ENCODE data around the gene TBR1.

TBR1 gene

DNA sequence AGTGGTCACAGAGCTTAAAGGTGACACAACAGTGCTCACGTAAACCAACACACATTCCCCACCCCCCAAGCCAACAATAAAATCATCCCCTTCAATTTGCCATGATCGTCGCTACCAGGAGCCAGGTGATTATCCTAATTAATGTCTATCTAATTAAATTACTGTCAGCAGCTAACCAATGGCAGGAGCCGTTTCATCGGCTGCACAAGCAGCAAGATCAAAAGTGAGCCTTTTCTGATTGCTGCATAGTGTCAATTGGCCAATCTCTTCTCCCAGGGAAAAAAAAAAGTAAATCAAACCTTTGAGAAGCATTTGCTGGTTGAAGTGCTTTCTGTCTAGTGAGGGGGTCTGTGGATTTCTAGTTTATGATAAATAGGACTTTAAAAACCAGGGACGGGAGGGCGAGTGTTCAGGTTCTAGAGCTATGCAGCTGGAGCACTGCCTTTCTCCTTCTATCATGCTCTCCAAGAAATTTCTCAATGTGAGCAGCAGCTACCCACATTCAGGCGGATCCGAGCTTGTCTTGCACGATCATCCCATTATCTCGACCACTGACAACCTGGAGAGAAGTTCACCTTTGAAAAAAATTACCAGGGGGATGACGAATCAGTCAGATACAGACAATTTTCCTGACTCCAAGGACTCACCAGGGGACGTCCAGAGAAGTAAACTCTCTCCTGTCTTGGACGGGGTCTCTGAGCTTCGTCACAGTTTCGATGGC lies at the start of gene TBR1:
TBR1 (plus strand) TSS at position 311 of the 721 bp plus-strand sequence; CDS start at position 425, 114 bp downstream.
- no peak for DNase-seq

DNA sequence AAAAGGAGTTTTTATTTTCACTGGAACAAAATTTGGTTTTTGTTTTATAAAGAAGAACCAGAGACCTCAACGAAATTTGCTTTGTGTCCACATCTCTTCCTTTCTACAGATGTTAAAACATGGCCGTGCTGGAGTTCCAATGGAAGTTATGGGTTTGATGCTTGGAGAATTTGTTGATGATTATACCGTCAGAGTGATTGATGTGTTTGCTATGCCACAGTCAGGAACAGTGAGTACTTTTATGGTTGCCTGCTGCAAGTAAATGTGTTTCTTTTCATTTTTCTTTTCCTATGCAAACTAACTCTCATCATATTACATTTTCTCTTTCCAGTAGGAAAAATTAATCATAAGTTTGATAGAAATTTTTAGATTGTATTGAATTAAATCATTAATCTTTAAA lies 48.4 kb upstream of the TBR1 start:
- DNase-seq, result no peak

DNA sequence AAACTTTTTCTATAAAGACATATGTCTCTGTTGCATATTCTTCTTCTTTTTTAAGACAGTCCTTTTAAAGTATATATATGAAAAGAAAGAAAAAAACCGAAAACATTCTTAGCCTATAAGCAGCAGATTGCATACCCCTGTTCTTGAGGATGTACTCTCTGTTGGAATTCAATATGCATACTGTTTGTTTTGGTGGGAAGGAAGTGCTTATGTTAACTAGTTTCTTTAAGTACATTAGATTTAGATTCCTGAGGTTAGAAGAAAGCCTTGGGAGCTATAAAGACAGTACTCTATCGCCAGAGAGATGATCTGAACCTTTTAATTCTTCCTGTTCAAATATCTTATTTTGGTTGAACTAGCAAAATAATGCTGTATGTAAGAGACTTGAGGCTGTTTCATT lies 46.8 kb upstream of the TBR1 start:
- DNase-seq, result no peak

- DNase-seq, result no peak
Observed at GRCh38 chr2:161370981-161371380, 45.1 kb upstream of the TBR1 start.

DNA sequence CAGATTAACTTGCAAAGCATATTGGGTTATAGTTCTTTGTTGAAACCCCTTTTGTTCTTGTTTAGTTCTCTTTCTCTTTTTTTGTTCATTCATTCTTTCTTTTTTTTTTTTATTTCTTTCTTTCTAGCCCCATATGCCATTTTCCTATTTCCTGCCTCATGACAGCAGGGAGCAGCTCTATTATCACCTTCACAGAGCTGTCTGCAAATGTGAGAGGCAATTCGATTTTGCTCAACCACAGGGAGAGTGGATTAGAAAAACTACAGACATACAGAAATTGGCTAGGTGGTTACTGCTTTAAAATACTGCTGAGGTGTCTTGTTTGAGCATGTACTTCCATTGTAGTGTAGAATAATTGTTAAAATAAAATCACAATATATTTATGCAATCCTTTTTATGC lies 44.2 kb upstream of the TBR1 start:
- no peak for DNase-seq

DNA sequence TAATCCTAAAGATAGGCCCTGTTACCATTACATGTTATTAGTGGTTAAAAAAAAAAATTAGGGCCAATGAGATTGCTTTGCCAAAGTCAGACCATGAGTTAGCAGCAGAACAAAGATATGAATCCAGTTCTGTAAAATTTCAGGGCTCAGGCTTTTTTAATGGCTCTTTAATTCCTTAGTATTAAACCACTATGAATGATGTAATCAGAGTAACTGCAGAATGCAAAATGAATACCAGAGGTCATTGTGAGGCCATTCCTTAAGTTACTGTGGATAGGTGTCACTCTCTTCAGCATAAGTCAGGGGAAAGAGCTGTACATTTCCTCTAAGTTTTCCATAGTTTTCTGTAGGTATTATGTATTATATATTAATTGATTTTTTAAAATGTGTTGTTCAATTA lies 42.2 kb upstream of the TBR1 start:
- no peak for DNase-seq

DNA sequence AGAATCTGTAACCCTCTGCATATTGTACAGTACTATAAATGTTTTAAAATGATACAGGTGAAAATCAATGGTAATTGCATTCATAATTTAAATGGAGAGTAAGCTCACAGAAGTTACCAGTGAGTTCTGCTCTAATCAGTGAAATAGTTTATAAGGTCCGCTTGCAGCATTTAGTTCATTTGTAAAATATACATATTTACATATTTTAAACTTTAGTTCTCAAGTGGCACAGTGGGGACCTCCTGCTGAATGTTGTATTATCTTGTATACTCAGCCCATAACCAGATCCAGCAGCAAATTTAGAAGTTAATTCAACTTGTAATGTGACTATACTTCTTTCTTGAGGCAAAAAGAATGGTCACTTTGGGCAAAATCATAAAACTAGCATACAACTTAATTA lies 41.7 kb upstream of the TBR1 start:
- DNase-seq, result no peak

- DNase-seq, result no peak
Observed at GRCh38 chr2:161379740-161380139, 36.4 kb upstream of the TBR1 start.

DNA sequence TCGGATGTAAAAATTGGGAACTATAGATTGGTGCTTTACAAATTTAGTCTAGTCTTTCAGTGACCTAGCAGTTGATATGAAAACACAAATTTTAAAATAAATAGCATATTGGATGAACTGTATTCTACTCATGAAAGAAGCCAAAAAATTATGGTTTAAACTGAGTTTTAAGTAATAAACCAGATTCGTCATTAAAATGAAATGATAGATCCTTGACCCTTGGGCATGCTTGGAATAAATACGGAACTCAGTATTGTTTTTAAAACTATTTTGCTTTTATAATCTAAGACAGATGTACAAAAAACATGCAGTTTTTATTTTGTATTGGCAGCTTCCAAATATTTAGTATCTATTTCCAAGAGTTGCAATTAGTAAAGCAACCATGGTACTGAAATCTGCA lies 34.6 kb upstream of the TBR1 start:
- DNase-seq, result no peak

DNA sequence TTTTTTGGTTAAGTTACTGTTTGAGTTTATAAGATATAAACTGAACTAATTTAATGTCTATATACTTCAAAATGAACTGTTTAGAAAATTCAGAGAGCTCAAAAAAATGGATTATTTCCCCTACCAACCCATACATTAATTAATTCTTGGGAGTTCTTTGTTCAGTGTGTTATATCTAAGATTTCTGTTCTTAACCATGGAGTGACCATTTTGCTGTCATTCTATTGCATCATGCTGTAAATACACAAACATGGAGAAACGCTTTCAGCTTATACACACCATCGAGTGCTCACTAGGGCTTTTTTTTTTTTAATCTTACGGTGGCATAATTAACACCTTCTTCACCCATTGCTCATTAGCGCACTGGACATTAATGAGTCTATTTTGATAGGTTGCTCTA lies 33.4 kb upstream of the TBR1 start:
- no peak for DNase-seq

GRCh38 chr2:161384864-161385263 lies 31.2 kb upstream of the TBR1 start:
- DNase-seq, result peak; percentile 43

DNA sequence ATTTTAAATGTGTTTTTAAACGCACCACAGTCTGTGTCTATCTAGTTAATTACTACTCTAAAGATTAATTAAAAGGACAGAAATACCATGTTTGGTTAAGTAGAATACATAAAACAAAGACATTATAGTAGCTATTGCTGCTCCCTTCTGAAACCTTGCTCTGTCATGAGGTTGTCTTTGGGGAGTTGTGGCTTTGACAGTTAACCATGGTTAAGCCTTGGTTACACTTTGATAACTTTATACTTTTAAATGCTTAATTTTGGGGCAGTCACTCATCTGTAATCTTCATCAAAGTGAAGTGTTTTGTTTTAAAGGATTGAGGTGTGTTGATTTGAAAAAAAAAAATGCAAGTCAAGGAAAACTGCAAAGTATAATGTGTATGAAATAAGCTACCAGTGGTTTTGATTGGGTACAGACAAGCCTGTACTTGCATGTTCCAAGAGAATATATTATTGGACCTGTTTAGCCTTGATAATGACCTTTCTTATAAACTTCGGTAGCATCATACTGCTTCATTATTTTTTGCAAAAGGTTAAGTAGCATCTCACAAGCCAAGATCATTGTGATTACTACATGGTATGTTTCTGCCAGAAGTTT lies 29.8 kb upstream of the TBR1 start:
- no peak for DNase-seq

GRCh38 chr2:161388146-161388779 lies 27.8 kb upstream of the TBR1 start:
- DNase-seq, result no peak

- no peak for DNase-seq
Observed at GRCh38 chr2:161391737-161392506, 24.2 kb upstream of the TBR1 start.

DNA sequence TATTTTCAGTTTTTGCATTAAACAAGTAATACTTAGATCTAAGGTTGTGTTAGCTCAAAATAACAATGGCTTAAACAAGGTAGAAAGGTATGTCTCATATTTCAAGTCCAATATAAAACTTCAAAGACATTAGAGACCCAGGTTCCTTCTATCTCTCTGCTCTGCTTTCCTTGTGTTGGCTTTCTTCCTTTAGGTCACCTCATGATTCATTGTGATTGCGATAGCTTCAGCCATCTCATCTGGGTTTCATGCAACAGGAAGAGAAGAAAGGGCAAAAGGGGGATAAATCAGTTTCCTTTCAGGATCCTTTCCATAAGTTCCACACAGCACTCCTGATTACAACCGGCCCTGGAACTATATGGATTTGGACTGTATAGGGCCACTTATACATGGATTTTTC lies 16.0 kb upstream of the TBR1 start:
- DNase-seq, result no peak

DNA sequence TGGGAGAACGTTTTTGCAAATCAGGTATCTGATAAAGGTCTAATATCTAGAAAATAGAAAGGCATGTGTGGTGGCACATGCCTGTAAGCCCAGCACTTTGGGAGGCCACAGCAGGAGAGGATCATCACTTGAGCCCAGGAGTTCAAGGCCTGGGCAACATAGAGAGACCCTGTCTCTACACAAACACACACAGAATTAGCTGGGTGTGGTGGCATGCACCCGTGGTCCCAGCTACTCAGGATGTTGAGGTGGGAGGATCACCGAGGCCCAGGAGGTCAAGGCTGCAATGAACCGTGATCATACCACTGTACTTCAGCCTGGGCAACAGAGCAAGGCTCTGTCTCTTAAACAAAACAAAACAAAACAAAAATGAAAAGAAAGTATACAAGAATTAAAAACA lies 13.8 kb upstream of the TBR1 start:
- no peak for DNase-seq

- no peak for DNase-seq
Observed at GRCh38 chr2:161406316-161406715, 9.8 kb upstream of the TBR1 start.

- no peak for DNase-seq
Observed at GRCh38 chr2:161407597-161407996, 8.5 kb upstream of the TBR1 start.

DNA sequence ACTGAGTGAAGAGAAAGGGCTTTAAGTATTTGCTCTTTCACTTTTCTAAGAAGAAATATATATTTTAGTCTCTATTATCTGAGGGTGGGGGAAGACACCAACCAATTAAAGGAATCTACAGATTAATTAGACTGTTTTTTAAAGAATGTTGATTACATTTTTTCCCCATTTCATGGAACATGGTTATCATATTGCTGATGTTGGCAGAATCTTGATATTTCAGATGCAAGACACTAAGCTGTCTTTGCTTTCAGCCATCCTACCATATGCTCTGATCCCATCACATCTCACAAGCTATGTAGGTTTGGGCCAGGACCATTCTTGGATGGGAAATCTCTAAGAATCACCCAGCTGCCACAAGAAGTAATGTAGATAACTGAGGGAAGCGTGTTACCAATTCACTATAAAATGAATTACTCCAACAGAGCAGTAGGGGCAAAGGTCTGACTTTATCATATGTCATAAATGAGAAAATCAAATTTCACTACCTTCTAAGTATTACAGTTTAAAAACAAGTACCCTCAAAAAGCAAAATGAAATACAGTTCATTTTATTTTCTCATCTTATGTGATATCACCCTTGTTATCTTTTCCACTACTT lies 6.7 kb upstream of the TBR1 start:
- DNase-seq, result no peak

GRCh38 chr2:161412346-161412745 lies 3.8 kb upstream of the TBR1 start:
- DNase-seq, result no peak

DNA sequence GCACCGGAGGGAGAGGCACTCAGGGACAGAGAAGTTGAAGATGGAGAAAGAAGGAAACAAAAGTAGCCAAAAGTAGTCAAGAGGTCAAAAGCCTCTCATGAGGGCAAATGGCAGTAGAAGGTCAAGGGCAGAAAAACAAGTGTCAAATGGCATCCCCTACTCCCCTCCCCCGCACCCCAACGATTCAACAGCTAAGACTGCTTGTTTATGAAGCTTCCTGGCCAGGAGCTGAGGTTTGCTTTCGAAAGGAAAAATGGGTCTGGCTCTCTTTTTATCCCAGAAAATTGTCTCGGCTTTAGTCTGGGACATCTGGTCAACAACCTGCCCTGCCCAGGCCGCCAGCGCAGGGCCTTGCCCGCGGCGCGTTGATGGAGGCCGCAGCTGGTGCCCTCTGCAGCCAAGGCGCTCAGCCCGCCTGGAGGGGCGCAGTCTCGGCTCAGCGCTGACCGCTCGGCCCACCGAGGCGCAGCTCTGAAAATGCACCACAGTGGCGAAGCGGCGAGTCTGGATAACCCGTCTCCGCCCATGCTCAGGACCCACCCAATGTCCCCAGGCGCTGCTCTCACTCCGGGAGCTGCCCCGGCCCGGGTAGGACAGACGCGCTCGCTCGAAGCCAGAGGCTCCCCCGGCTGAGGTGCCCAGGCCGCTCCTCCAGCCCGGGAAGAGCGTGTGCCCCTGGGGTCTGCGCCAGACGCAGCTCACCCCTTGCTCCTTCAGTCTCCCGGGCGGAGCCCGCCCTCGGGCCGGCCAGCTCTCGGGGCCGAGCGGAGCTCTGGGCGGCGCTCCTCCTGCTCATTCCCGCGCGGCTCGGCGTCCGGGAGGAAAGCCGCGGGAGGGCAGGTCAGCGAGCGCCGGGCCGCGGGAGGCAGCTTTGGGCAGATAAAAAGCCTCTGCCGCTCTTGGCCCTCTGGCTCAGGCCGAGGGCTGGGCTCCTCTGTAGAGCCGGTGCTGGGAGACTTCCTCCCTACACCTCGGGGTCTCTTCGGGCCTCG lies 1.8 kb upstream of the TBR1 start:
- no peak for DNase-seq
